Central memory CD8-positive, alpha-beta T cell (primary cell): ENCODE data around the gene COL4A2.
"Not testable (repeated sequence)": the region's sequence is repeated elsewhere in the genome, so short reads cannot be mapped to it uniquely, and the experiment has no call there.

ENCODE experiments used
- ATAC-seq: fragments of 150-1000 bp; cut with Tn5 transposase; replicated peaks from 2 replicates; pipeline ENCODE4 v1.10.0; 2022; ENCODE audit warnings: mild to moderate bottlenecking, moderate FRiP score, moderate number of reproducible peaks; ENCODE audit not compliant: poor library complexity, severe bottlenecking; ENCODE audit errors: extremely low read depth
- DNase-seq, 2 donors: peaks; one replicate each; pipeline ENCODE4 v3.0.0; 2021; ENCODE audit warnings: low spot score in 2 of 2
- H3K27ac Mint-ChIP-seq: one replicate; pipeline ENCODE4 v1.8.0; 2022; ENCODE audit warnings: low read depth, mild to moderate bottlenecking, moderate library complexity, mixed read lengths
- H3K27me3 Mint-ChIP-seq: one replicate; pipeline ENCODE4 v1.8.0; 2022; ENCODE audit warnings: mixed read lengths
- H3K36me3 Mint-ChIP-seq: one replicate; pipeline ENCODE4 v1.8.0; 2022; ENCODE audit warnings: mild to moderate bottlenecking, moderate library complexity, mixed read lengths; ENCODE audit not compliant: insufficient read depth
- H3K4me1 Mint-ChIP-seq: one replicate; pipeline ENCODE4 v1.8.0; 2022; ENCODE audit warnings: mixed read lengths
- H3K4me3 Mint-ChIP-seq: one replicate; pipeline ENCODE4 v1.8.0; 2022; ENCODE audit warnings: mild to moderate bottlenecking, moderate library complexity, mixed read lengths
- H3K9me3 Mint-ChIP-seq: one replicate; pipeline ENCODE4 v1.8.0; 2022; ENCODE audit warnings: mixed read lengths

Gene COL4A2

GRCh38 chr13:110445722-110446574 lies 138.9 kb downstream of the COL4A2 start:
- ATAC-seq (no peak), DNase-seq (no peak)
- no peaks in the 10 kb centered on the region for H3K36me3 Mint-ChIP-seq

GRCh38 chr13:110446575-110446890 lies 139.4 kb downstream of the COL4A2 start:
- H3K27me3 Mint-ChIP-seq = peaks cover 56% of the 10 kb centered on the region

More at GRCh38 chr13:110445722-110446574, 138.9 kb downstream of the COL4A2 start:
- Mint-ChIP-seq H3K4me1 (no peaks in the 10 kb centered on the region), H3K4me3 (no peak overlapping the region), H3K27ac (no peak overlapping the region), H3K9me3 (no peaks in the 10 kb centered on the region), H3K27me3 (peaks cover 56% of the 10 kb centered on the region)

GRCh38 chr13:110447058-110447511 lies 140.0 kb downstream of the COL4A2 start:
- Mint-ChIP-seq H3K36me3 (no peaks in the 10 kb centered on the region), H3K4me1 (no peaks in the 10 kb centered on the region), H3K4me3 (no peak overlapping the region), H3K9me3 (no peaks in the 10 kb centered on the region), H3K27me3 (peaks cover 56% of the 10 kb centered on the region), H3K27ac (no peak overlapping the region)
- ATAC-seq = no peak
- DNase-seq = no peak

More at GRCh38 chr13:110446575-110446890, 139.4 kb downstream of the COL4A2 start:
- Mint-ChIP-seq H3K36me3 (no peaks in the 10 kb centered on the region), H3K9me3 (no peaks in the 10 kb centered on the region), H3K4me1 (no peaks in the 10 kb centered on the region), H3K4me3 (no peak overlapping the region), H3K27ac (no peak overlapping the region)
- ATAC-seq (no peak), DNase-seq (no peak)

GRCh38 chr13:110447801-110448200 lies 140.7 kb downstream of the COL4A2 start:
- Mint-ChIP-seq H3K9me3 (no peaks in the 10 kb centered on the region), H3K27me3 (peaks cover 56% of the 10 kb centered on the region), H3K4me3 (no peak overlapping the region), H3K4me1 (no peaks in the 10 kb centered on the region), H3K36me3 (no peaks in the 10 kb centered on the region), H3K27ac (no peak overlapping the region)
- DNase-seq = no peak
- ATAC-seq = no peak

GRCh38 chr13:110448230-110448629 lies 141.1 kb downstream of the COL4A2 start:
- ATAC-seq (no peak), DNase-seq (no peak)
- no peaks in the 10 kb centered on the region for H3K4me1 Mint-ChIP-seq
- no peaks in the 10 kb centered on the region for H3K36me3 Mint-ChIP-seq
- no peak overlapping the region for H3K27ac Mint-ChIP-seq
- H3K4me3 Mint-ChIP-seq = no peak overlapping the region
- peaks cover 56% of the 10 kb centered on the region for H3K27me3 Mint-ChIP-seq
- no peaks in the 10 kb centered on the region for H3K9me3 Mint-ChIP-seq

- no peaks in the 10 kb centered on the region for H3K9me3 Mint-ChIP-seq
- H3K4me3 Mint-ChIP-seq = no peak overlapping the region
- no peak for DNase-seq
- H3K36me3 Mint-ChIP-seq = no peaks in the 10 kb centered on the region
- H3K27ac Mint-ChIP-seq = no peak overlapping the region
- no peak for ATAC-seq
- no peaks in the 10 kb centered on the region for H3K4me1 Mint-ChIP-seq
- H3K27me3 Mint-ChIP-seq = peaks cover 56% of the 10 kb centered on the region
These were observed 141.6 kb downstream of the COL4A2 start for GRCh38 chr13:110448677-110449076.

- Mint-ChIP-seq H3K9me3 (no peaks in the 10 kb centered on the region), H3K4me3 (no peak overlapping the region), H3K27me3 (peaks cover 63% of the 10 kb centered on the region), H3K36me3 (no peaks in the 10 kb centered on the region), H3K4me1 (no peaks in the 10 kb centered on the region), H3K27ac (no peak overlapping the region)
- no peak for ATAC-seq
- DNase-seq = no peak
These were observed 142.3 kb downstream of the COL4A2 start for GRCh38 chr13:110449219-110450015.

GRCh38 chr13:110450016-110450900 lies 143.2 kb downstream of the COL4A2 start:
- H3K27ac Mint-ChIP-seq = no peak overlapping the region
- no peaks in the 10 kb centered on the region for H3K4me1 Mint-ChIP-seq
- no peaks in the 10 kb centered on the region for H3K9me3 Mint-ChIP-seq
- no peak for DNase-seq
- H3K36me3 Mint-ChIP-seq = no peaks in the 10 kb centered on the region
- H3K4me3 Mint-ChIP-seq = no peak overlapping the region
- peaks cover 64% of the 10 kb centered on the region for H3K27me3 Mint-ChIP-seq
- no peak for ATAC-seq

- peaks cover 64% of the 10 kb centered on the region for H3K27me3 Mint-ChIP-seq
These were observed 144.1 kb downstream of the COL4A2 start for GRCh38 chr13:110450941-110451730.

GRCh38 chr13:110453091-110453490 lies 146.0 kb downstream of the COL4A2 start:
- H3K4me3 Mint-ChIP-seq = not testable (repeated sequence)

More at GRCh38 chr13:110450941-110451730, 144.1 kb downstream of the COL4A2 start:
- Mint-ChIP-seq H3K36me3 (no peaks in the 10 kb centered on the region), H3K9me3 (no peaks in the 10 kb centered on the region), H3K4me3 (no peak overlapping the region), H3K27ac (no peak overlapping the region), H3K4me1 (peaks cover 5% of the 10 kb centered on the region)
- DNase-seq = no peak
- ATAC-seq = no peak

GRCh38 chr13:110453797-110454196 lies 146.7 kb downstream of the COL4A2 start:
- no peak overlapping the region for H3K27ac Mint-ChIP-seq
- no peak overlapping the region for H3K4me3 Mint-ChIP-seq
- peaks cover 6% of the 10 kb centered on the region for H3K4me1 Mint-ChIP-seq
- no peak for ATAC-seq
- H3K36me3 Mint-ChIP-seq = no peaks in the 10 kb centered on the region
- DNase-seq = no peak
- H3K27me3 Mint-ChIP-seq = peaks cover 58% of the 10 kb centered on the region
- H3K9me3 Mint-ChIP-seq = no peaks in the 10 kb centered on the region

More at GRCh38 chr13:110453091-110453490, 146.0 kb downstream of the COL4A2 start:
- not testable (repeated sequence) for H3K36me3 Mint-ChIP-seq, H3K27ac Mint-ChIP-seq, H3K4me1 Mint-ChIP-seq, ATAC-seq, DNase-seq, H3K9me3 Mint-ChIP-seq
- peaks cover 57% of the 10 kb centered on the region for H3K27me3 Mint-ChIP-seq
